ENCODE data around the gene PDIA6.
A peak's percentile ranks its signal among the peaks of the same experiment; 100 is the strongest.
"Not testable (repeated sequence)": the region's sequence is repeated elsewhere in the genome, so short reads cannot be mapped to it uniquely, and the experiment has no call there.

Gene PDIA6

GRCh38 chr2:10833021-10833420 lies 20.4 kb upstream of the PDIA6 start:
- no peak for DNase-seq (ENCODE audit: low spot score)

- DNase-seq (ENCODE audit: low spot score) = peak; percentile 75
Observed at GRCh38 chr2:10832203-10832936, 19.8 kb upstream of the PDIA6 start.

- no peak for DNase-seq (ENCODE audit: low spot score)
Observed at GRCh38 chr2:10831400-10831985, 18.9 kb upstream of the PDIA6 start.

- no peak for DNase-seq (ENCODE audit: low spot score)
Observed at GRCh38 chr2:10830641-10831399, 18.2 kb upstream of the PDIA6 start.

- DNase-seq (ENCODE audit: low spot score) = no peak
Observed at GRCh38 chr2:10830203-10830602, 17.6 kb upstream of the PDIA6 start.

GRCh38 chr2:10829299-10829698 lies 16.7 kb upstream of the PDIA6 start:
- no peak for DNase-seq (ENCODE audit: low spot score)

GRCh38 chr2:10828346-10828745 lies 15.8 kb upstream of the PDIA6 start:
- DNase-seq (ENCODE audit: low spot score) = no peak

- DNase-seq (ENCODE audit: low spot score) = no peak
Observed at GRCh38 chr2:10826625-10827024, 14.0 kb upstream of the PDIA6 start.

- no peak for DNase-seq (ENCODE audit: low spot score)
Observed at GRCh38 chr2:10826026-10826425, 13.4 kb upstream of the PDIA6 start.

GRCh38 chr2:10824191-10824590 lies 11.6 kb upstream of the PDIA6 start:
- no peak for DNase-seq (ENCODE audit: low spot score)

- DNase-seq (ENCODE audit: low spot score) = no peak
Observed at GRCh38 chr2:10820978-10821695, 8.6 kb upstream of the PDIA6 start.

GRCh38 chr2:10820562-10820961 lies 8.0 kb upstream of the PDIA6 start:
- DNase-seq (ENCODE audit: low spot score) = no peak

- DNase-seq (ENCODE audit: low spot score) = no peak
Observed at GRCh38 chr2:10819714-10820314, 7.2 kb upstream of the PDIA6 start.

- no peak for DNase-seq (ENCODE audit: low spot score)
Observed at GRCh38 chr2:10818984-10819383, 6.4 kb upstream of the PDIA6 start.

- DNase-seq (ENCODE audit: low spot score) = not testable (repeated sequence)
Observed at GRCh38 chr2:10818305-10818704, 5.7 kb upstream of the PDIA6 start.

GRCh38 chr2:10817413-10817812 lies 4.8 kb upstream of the PDIA6 start:
- DNase-seq (ENCODE audit: low spot score) = no peak

- DNase-seq (ENCODE audit: low spot score) = no peak
Observed at GRCh38 chr2:10814571-10815331, 2.2 kb upstream of the PDIA6 start.

- no peak for DNase-seq (ENCODE audit: low spot score)
Observed at GRCh38 chr2:10814142-10814541, 1.6 kb upstream of the PDIA6 start.

GRCh38 chr2:10813163-10814138 lies 866 bp upstream of the PDIA6 start:
- not testable (repeated sequence) for DNase-seq (ENCODE audit: low spot score)

- DNase-seq (ENCODE audit: low spot score) = no peak
Observed at GRCh38 chr2:10811517-10811916, 1.1 kb downstream of the PDIA6 start.

Data from kidney tubule cell (primary cell).